HepG2 (cell line): ENCODE data around the gene KRTAP25-1. TPM values are rescaled to one million over a fixed set of nuclear protein-coding genes. Genes with fewer than 3 reads are reported as not detected.

Experiments
- ATAC-seq: fragments of 200-7000 bp; cut with Tn5 transposase; 3 replicates; pipeline ENCODE4 v1.9.1; 2020; ENCODE audit warnings: mild to moderate bottlenecking, moderate library complexity
- BruUV-seq: library from RNA; stranded (reverse); fragments of 400-500 nt; replicated peaks from 2 replicates; lab custom pipeline; 2021; lab: Mats Ljungman, UMichigan
- CTCF ChIA-PET: fragments of 300-600 bp; formaldehyde crosslinking; extraction: SDS; loops from one replicate; lab custom pipeline; 2021; ENCODE audit warnings: low total read pairs, inconsistent platforms, low intra/inter-chr PET ratio; lab: Yijun Ruan, JAX
- POLR2A ChIA-PET: fragments of 350-600 bp; sonication (Branson Sonifier 250); formaldehyde crosslinking; loops from one replicate; lab custom pipeline; 2020; ENCODE audit warnings: antibody characterized with exemption, inconsistent platforms; lab: Yijun Ruan, JAX
- DNase-seq: peaks from one replicate; pipeline ENCODE4 v3.0.0-alpha.2; 2015; ENCODE audit warnings: low spot score
- FAIRE-seq: peaks from 3 replicates; lab custom pipeline; 2011; peaks lifted over from hg19 to GRCh38; lab: Jason Lieb, UNC
- H2AFZ ChIP-seq: one replicate; pipeline ENCODE4 v1.6.1; 2011; ENCODE audit warnings: low read length, inconsistent platforms
- H3K27ac ChIP-seq: fragments of 300-600 bp; 3 replicates; pipeline ENCODE4 v1.8.0; 2011; ENCODE audit warnings: mixed run types, mild to moderate bottlenecking, mixed read lengths, low read length, inconsistent platforms; ENCODE audit not compliant: insufficient read depth; ENCODE audit errors: extremely low read length
- H3K27me3 ChIP-seq, 2 experiments: fragments of 200-600 bp in 1 of 2; 2 replicates in 1 of 2; 3 replicates in 1 of 2; pipeline versions ENCODE4 v1.6.0 to v1.8.0; 2011; ENCODE audit warnings: low read length in 2 of 2, mild to moderate bottlenecking in 2 of 2, moderate library complexity in 2 of 2, inconsistent platforms in 1 of 2; ENCODE audit not compliant: insufficient read depth in 2 of 2, control insufficient read depth in 1 of 2
- H3K36me3 ChIP-seq, 2 experiments: fragments of 200-600 bp in 1 of 2; replicated peaks in 1 of 2; 2 replicates in 1 of 2; 3 replicates in 1 of 2; pipeline versions ENCODE4 v1.5.1 to v1.8.0; 2011; ENCODE audit warnings: low read length in 2 of 2, inconsistent platforms in 1 of 2; ENCODE audit not compliant: insufficient read depth in 2 of 2, control insufficient read depth in 1 of 2
- H3K4me1 ChIP-seq: 2 replicates; pipeline ENCODE4 v1.5.1; 2012; ENCODE audit warnings: low read length, inconsistent platforms; ENCODE audit not compliant: insufficient read depth
- H3K4me2 ChIP-seq: 2 replicates; pipeline ENCODE4 v1.6.0; 2011; ENCODE audit warnings: low read depth, low read length, inconsistent platforms
- H3K4me3 ChIP-seq, 3 experiments: fragments of 200-600 bp in 1 of 3; sonication (generic), shearing (Covaris generic) in 1 of 3; replicated peaks in 1 of 3; 2 replicates each; pipeline ENCODE4 v1.5.1; 2011 to 2016; ENCODE audit warnings: low read length in 3 of 3, inconsistent platforms in 2 of 3, low read depth in 2 of 3, mild to moderate bottlenecking in 2 of 3, control low read depth in 1 of 3, mixed read lengths in 1 of 3; ENCODE audit not compliant: insufficient read depth in 1 of 3
- H3K79me2 ChIP-seq: one replicate; pipeline ENCODE4 v1.6.1; 2011; ENCODE audit warnings: low read length, inconsistent platforms; ENCODE audit not compliant: insufficient read depth
- H3K9ac ChIP-seq: 2 replicates; pipeline ENCODE4 v1.6.0; 2011; ENCODE audit warnings: mild to moderate bottlenecking, low read depth, low read length, inconsistent platforms; ENCODE audit not compliant: insufficient read depth
- H3K9me3 ChIP-seq: 2 replicates; pipeline ENCODE4 v1.5.1; 2012; ENCODE audit warnings: mild to moderate bottlenecking, low read length
- H4K20me1 ChIP-seq: 2 replicates; pipeline ENCODE4 v1.6.0; 2011; ENCODE audit warnings: inconsistent platforms, mild to moderate bottlenecking, low read length, moderate library complexity; ENCODE audit not compliant: insufficient read depth
- ATF7 ChIP-seq, 2 experiments: fragments of 450-650 bp in 1 of 2; sonication (generic) in 1 of 2; formaldehyde crosslinking in 1 of 2; IDR thresholded peaks; 2 replicates each; pipeline versions ENCODE4 v1.4.0 to v1.6.1; 2016 to 2020; ENCODE audit warnings: antibody characterized with exemption in 1 of 2, mild to moderate bottlenecking in 1 of 2, missing genetic modification reagents in 1 of 2
- CREB1 ChIP-seq, 2 experiments: fragments of 450-650 bp in 1 of 2; IDR thresholded peaks; 2 replicates each; pipeline ENCODE4 v1.6.1; 2016 to 2017; ENCODE audit warnings: control low read depth in 1 of 2, mild to moderate bottlenecking in 1 of 2, missing compliant biosample characterization in 1 of 2, missing genetic modification characterization in 1 of 2
- SNAPC2 ChIP-seq: sonication (generic); formaldehyde crosslinking; IDR thresholded peaks from 2 replicates; pipeline ENCODE4 v1.8.1; 2022; ENCODE audit warnings: mild to moderate bottlenecking, missing genetic modification reagents
- SOX13 ChIP-seq, 3 experiments: fragments of 450-650 bp in 1 of 3; sonication (generic) in 1 of 3; formaldehyde crosslinking in 1 of 3; IDR thresholded peaks in 2 of 3; conservative IDR thresholded peaks in 1 of 3; 2 replicates each; pipeline versions ENCODE4 v1.5.0 to v1.6.1; 2016 to 2020; ENCODE audit warnings: antibody characterized with exemption in 1 of 3, mild to moderate bottlenecking in 1 of 3, missing compliant biosample characterization in 1 of 3, missing genetic modification reagents in 1 of 3, moderate library complexity in 1 of 3
- ZKSCAN1 ChIP-seq: fragments of 150-350 bp; IDR thresholded peaks from 2 replicates; pipeline ENCODE4 v1.6.1; 2014; ENCODE audit warnings: low read length
- WGBS: methylation state at CpG from one replicate; pipeline ENCODE4 v1.1.6; 2017; ENCODE audit warnings: low lambda C conversion rate; 5-methylcytosine and 5-hydroxymethylcytosine counted together
- in situ Hi-C: cut with HindIII; loops from 2 replicates; pipeline ENCODE4 v1.10.0; 2017; ENCODE audit warnings: low pct_unique_long_range_greater_than_20kb; ENCODE audit not compliant: extremely low pct_ligation_motif_present
- intact Hi-C: fragments of 100-400 bp; cut with micrococcal nuclease; formaldehyde crosslinking; loops from one replicate; pipeline ENCODE4 v1.10.0; 2022; ENCODE audit not compliant: unreplicated experiment
- polyA plus RNA-seq, 8 experiments: library from polyadenylated mRNA; depleted of rRNA in 3 of 8; stranded (reverse) in 7 of 8; unstranded in 1 of 8; fragments of >200 nt; fragmentation: Illumina TruSeq in 4 of 8; extraction: Trizol in 4 of 8; gene quantifications; 2 replicates each; pipeline versions ENCODE4 v1.2.1 to v1.2.3, GENCODE V29; 2011 to 2016; ENCODE audit warnings: low read depth in 4 of 8, missing spikeins in 1 of 8, mixed read lengths in 1 of 8; ENCODE audit not compliant: insufficient read depth in 1 of 8
- total RNA-seq, 5 experiments: library from RNA; depleted of rRNA; stranded (reverse); fragments of >200 nt; fragmentation: Illumina TruSeq; extraction: Trizol; gene quantifications; 2 replicates each; pipeline ENCODE4 v1.2.3, GENCODE V29; 2016; ENCODE audit warnings: low read depth in 1 of 5
- TF ChIP-seq, protein P1 (sequence below): sonication (generic); formaldehyde crosslinking; IDR thresholded peaks from 2 replicates; pipeline ENCODE4 v1.4.0; 2020; ENCODE audit warnings: missing genetic modification reagents, borderline replicate concordance

Gene KRTAP25-1
- total and polyA plus RNA-seq, 2 of the 13 experiments (the other 11 are each of a cell fraction or from before 2014, with no cell fraction given), result not detected

DNA sequence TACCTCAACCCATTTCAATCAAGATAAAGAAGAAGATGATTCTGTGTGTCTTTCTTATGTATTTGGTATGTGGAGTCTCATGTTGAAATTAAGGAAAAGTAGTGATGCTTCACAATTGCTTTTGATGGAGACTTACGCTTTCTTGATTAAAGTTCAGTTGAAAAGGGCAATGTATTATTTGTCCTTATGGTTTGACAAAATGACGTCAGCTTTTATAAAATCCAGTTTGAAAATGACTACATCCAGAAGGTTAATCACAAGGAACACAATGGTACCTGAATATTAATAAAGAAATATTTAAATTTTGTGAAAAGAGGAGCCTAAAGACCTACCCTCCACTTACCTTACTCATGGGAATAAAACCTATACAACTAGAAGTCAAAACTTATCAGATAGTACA, 26.4 kb upstream of the KRTAP25-1 start:
- no peaks in the 10 kb centered on the region for H3K4me1 ChIP-seq
- DNase-seq (no peak), ATAC-seq (no peak), FAIRE-seq (no peak)
- H4K20me1 ChIP-seq, result no peaks in the 10 kb centered on the region
- H3K79me2 ChIP-seq, result no peaks in the 10 kb centered on the region
- POLR2A ChIA-PET, result no interaction called here
- no peak overlapping the region for H3K9ac ChIP-seq
- in situ Hi-C loops, result no loop called here
- H3K27me3 ChIP-seq, result no peaks in the 10 kb centered on the region
- intact Hi-C loops, result no loop called here
- CTCF ChIA-PET, result no interaction called here
- H3K27ac ChIP-seq, result no peak overlapping the region
- H3K36me3 ChIP-seq, result no peaks in the 10 kb centered on the region
- no peak overlapping the region for H3K4me2 ChIP-seq
- no peak overlapping the region for H2AFZ ChIP-seq
- WGBS, result 2% methylated on average over 2 of the region's 2 CpGs
- no TSS peak for BruUV-seq
- TF ChIP-seq, protein P1, sequence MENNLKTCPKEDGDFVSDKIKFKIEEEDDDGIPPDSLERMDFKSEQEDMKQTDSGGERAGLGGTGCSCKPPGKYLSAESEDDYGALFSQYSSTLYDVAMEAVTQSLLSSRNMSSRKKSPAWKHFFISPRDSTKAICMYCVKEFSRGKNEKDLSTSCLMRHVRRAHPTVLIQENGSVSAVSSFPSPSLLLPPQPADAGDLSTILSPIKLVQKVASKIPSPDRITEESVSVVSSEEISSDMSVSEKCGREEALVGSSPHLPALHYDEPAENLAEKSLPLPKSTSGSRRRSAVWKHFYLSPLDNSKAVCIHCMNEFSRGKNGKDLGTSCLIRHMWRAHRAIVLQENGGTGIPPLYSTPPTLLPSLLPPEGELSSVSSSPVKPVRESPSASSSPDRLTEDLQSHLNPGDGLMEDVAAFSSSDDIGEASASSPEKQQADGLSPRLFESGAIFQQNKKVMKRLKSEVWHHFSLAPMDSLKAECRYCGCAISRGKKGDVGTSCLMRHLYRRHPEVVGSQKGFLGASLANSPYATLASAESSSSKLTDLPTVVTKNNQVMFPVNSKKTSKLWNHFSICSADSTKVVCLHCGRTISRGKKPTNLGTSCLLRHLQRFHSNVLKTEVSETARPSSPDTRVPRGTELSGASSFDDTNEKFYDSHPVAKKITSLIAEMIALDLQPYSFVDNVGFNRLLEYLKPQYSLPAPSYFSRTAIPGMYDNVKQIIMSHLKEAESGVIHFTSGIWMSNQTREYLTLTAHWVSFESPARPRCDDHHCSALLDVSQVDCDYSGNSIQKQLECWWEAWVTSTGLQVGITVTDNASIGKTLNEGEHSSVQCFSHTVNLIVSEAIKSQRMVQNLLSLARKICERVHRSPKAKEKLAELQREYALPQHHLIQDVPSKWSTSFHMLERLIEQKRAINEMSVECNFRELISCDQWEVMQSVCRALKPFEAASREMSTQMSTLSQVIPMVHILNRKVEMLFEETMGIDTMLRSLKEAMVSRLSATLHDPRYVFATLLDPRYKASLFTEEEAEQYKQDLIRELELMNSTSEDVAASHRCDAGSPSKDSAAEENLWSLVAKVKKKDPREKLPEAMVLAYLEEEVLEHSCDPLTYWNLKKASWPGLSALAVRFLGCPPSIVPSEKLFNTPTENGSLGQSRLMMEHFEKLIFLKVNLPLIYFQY (CRISPR knock-in tag), result no peak
- TF ChIP-seq ATF7 (IDR thresholded peaks at IDR 0.05), result peak; percentile 89
- no peak for TF ChIP-seq ATF7 (CRISPR knock-in tag; IDR thresholded peaks at IDR 0.05)
- peak; percentile 76 for TF ChIP-seq CREB1 (IDR thresholded peaks at IDR 0.05)
- TF ChIP-seq CREB1 (CRISPR knock-in tag; IDR thresholded peaks at IDR 0.05), result no peak
- no peak overlapping the region for H3K4me3 ChIP-seq
- peaks cover 93% of the 10 kb centered on the region for H3K9me3 ChIP-seq

DNA sequence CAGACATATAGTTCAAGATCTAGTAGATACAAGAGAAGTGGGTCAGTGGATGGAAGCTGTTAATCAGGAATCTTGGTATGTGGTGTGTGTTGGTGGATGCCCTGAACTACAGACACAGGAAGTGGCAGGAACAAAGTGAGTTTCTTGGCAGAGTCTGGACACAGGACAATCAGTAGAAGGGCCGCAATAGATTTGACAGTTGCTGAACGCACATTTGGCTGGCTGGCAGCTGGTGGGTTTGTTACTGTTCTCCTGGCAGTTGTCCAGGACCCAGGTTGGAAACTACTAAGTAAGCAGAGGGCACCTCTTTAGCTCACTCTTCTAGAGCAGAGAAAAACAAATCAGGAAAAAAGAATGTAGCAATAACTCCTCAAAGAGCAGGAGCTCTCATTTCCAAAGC, 17.6 kb upstream of the KRTAP25-1 start:
- in situ Hi-C loops, result no loop called here
- WGBS, result 34% methylated on average over 2 of the region's 2 CpGs
- no peaks in the 10 kb centered on the region for H3K4me1 ChIP-seq
- H3K27ac ChIP-seq, result no peak overlapping the region
- no peak overlapping the region for H3K4me3 ChIP-seq
- H4K20me1 ChIP-seq, result no peaks in the 10 kb centered on the region
- no peak overlapping the region for H3K9ac ChIP-seq
- no peak overlapping the region for H2AFZ ChIP-seq
- H3K36me3 ChIP-seq, result no peaks in the 10 kb centered on the region
- DNase-seq (no peak), FAIRE-seq (no peak), ATAC-seq (no peak)
- H3K9me3 ChIP-seq, result peaks cover 82% of the 10 kb centered on the region
- TF ChIP-seq ZKSCAN1 (no peak), SNAPC2 (no peak), SOX13 (IDR thresholded peaks at IDR 0.05) (no peak), SOX13 (CRISPR knock-in tag; conservative IDR thresholded peaks at IDR 0.05 in 1 of 2, IDR thresholded peaks at IDR 0.05 in 1 of 2) (no peak)
- no TSS peak for BruUV-seq
- no peak overlapping the region for H3K4me2 ChIP-seq
- no peaks in the 10 kb centered on the region for H3K79me2 ChIP-seq
- ChIA-PET CTCF (no interaction called here), POLR2A (no interaction called here)
- intact Hi-C loops, result no loop called here
- H3K27me3 ChIP-seq, result no peaks in the 10 kb centered on the region
